A549 (cell line): ENCODE measurements around the gene CDCP1.

ENCODE experiments used
- CEBPB ChIP-seq, 2 experiments: fragments of >200 bp in 1 of 2; sonication (Bioruptor Twin) in 1 of 2; formaldehyde crosslinking in 1 of 2; IDR thresholded peaks; 2 replicates each; pipeline ENCODE4 v1.6.1; 2012 to 2016
- CHD4 ChIP-seq: fragments of 200-600 bp; sonication (generic); IDR thresholded peaks from 2 replicates; pipeline ENCODE4 v1.6.1; 2016; ENCODE audit warnings: antibody characterized with exemption, mild to moderate bottlenecking, borderline replicate concordance
- CTCF ChIP-seq: fragments of >200 bp; sonication (Bioruptor Twin); formaldehyde crosslinking; IDR thresholded peaks from 3 replicates; pipeline ENCODE4 v1.5.1; 2016
- ELK1 ChIP-seq: fragments of 150-350 bp; IDR thresholded peaks from 2 replicates; pipeline ENCODE4 v1.6.1; 2014; ENCODE audit warnings: low read depth, mild to moderate bottlenecking, low read length
- EP300 ChIP-seq, 2 experiments: fragments of >200 bp; sonication (Bioruptor Twin); formaldehyde crosslinking; IDR thresholded peaks; 2 replicates in 1 of 2; 3 replicates in 1 of 2; pipeline ENCODE4 v1.6.1; 2016 to 2017
- JUN ChIP-seq, 2 experiments: fragments of >200 bp; sonication (Bioruptor Twin); formaldehyde crosslinking; IDR thresholded peaks; 2 replicates in 1 of 2; 3 replicates in 1 of 2; pipeline ENCODE4 v1.6.1; 2016 to 2017
- MAX ChIP-seq: IDR thresholded peaks from 2 replicates; pipeline ENCODE4 v1.6.1; 2012
- PBX3 ChIP-seq: IDR thresholded peaks from 2 replicates; pipeline ENCODE4 v1.6.1; 2012
- POLR2A ChIP-seq: IDR thresholded peaks from 2 replicates; pipeline ENCODE4 v1.6.1; 2012; ENCODE audit warnings: mild to moderate bottlenecking, low read length
- RAD21 ChIP-seq, 2 experiments: fragments of >200 bp in 1 of 2; sonication (Bioruptor Twin) in 1 of 2; formaldehyde crosslinking in 1 of 2; IDR thresholded peaks in 1 of 2; conservative IDR thresholded peaks in 1 of 2; 2 replicates in 1 of 2; 3 replicates in 1 of 2; pipeline ENCODE4 v1.6.1; 2012 to 2018; ENCODE audit warnings: inconsistent platforms in 1 of 2
- SMC3 ChIP-seq: fragments of >200 bp; sonication (Bioruptor Twin); formaldehyde crosslinking; IDR thresholded peaks from 3 replicates; pipeline ENCODE4 v1.6.1; 2018; ENCODE audit warnings: inconsistent platforms
- SREBF2 ChIP-seq: fragments of 450-650 bp; IDR thresholded peaks from 2 replicates; pipeline ENCODE4 v1.6.1; 2014; ENCODE audit warnings: mild to moderate bottlenecking, moderate library complexity
- USF2 ChIP-seq: fragments of 450-650 bp; IDR thresholded peaks from 2 replicates; pipeline ENCODE4 v1.6.1; 2014; ENCODE audit warnings: antibody characterized with exemption
- ZFP36 ChIP-seq: fragments of 450-650 bp; IDR thresholded peaks from 2 replicates; pipeline ENCODE4 v1.6.1; 2014; ENCODE audit warnings: borderline replicate concordance; ENCODE audit not compliant: partially characterized antibody

GRCh38 chr3:45049807-45050206 lies 96.4 kb downstream of the CDCP1 start:
- TF ChIP-seq CTCF (no peak), JUN (IDR thresholded peaks at IDR 0.05) (no peak), ZFP36 (no peak), POLR2A (no peak), RAD21 (conservative IDR thresholded peaks at IDR 0.05 in 1 of 2, IDR thresholded peaks at IDR 0.05 in 1 of 2) (no peak), SREBF2 (no peak), ELK1 (no peak), SMC3 (no peak), MAX (no peak), EP300 (IDR thresholded peaks at IDR 0.05) (no peak), CHD4 (no peak), CEBPB (IDR thresholded peaks at IDR 0.05) (no peak), PBX3 (no peak), USF2 (no peak)
